ENCODE results near the gene GAGE12J. TPM values are rescaled to one million over a fixed set of nuclear protein-coding genes. Genes with fewer than 3 reads are reported as not detected.
"Not testable (repeated sequence)": the region's sequence is repeated elsewhere in the genome, so short reads cannot be mapped to it uniquely, and the experiment has no call there.

The GAGE12J gene, protein sequence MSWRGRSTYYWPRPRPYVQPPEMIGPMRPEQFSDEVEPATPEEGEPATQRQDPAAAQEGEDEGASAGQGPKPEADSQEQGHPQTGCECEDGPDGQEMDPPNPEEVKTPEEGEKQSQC
- total RNA-seq: not detected in 2 replicates
- long read RNA-seq: 0 reads

DNA sequence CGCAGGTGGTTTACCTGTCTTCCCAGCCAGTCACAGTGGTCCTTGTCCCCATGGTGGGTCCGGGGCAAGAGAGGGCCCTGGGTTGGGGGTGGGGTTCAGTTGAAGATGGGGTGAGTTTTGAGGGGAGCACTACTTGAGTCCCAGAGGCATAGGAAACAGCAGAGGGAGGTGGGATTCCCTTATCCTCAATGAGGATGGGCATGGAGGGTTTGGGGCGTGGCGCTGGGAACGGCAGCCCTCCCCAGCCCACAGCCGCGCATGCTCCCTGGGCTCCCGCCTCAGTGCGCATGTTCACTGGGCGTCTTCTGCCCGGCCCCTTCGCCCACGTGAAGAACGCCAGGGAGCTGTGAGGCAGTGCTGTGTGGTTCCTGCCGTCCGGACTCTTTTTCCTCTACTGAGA lies at the start of gene GAGE12J:
Gene GAGE12J, plus strand, starts transcription at position 301 of the 400 bp plus-strand sequence. CDS start 1,157 bp downstream, outside the sequence.
- H3K4me1 Mint-ChIP-seq; H3K27ac Mint-ChIP-seq (ENCODE audit: unreplicated experiment); H3K36me3 Mint-ChIP-seq (ENCODE audit: low read depth); H3K4me3 Mint-ChIP-seq; H3K27me3 Mint-ChIP-seq (ENCODE audit: low read depth); DNase-seq (ENCODE audit: low read depth, low spot score); H3K9me3 Mint-ChIP-seq: not testable (repeated sequence)

DNA sequence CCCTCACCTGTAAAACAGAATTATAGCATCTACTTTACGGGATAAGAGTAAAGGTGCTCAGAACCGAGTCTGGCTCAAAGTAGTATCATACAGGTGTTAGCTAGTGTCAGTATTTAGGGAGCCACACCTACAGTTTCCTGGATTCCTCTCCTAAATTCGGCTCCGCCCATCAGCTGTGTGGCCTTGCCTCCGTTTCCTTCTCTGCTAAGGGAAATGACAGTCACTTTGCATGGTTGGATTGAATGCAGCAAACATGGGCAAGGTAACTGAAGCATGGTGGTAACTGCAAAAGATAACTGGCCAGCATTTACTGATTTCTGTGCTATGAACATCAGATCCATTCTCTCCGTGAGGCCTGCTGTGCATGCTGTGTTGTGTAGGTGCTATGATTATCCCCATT lies 49.4 kb upstream of the GAGE12J start:
- peak overlapping the region; percentile 82 for H3K4me3 Mint-ChIP-seq
- peaks cover 5% of the 10 kb centered on the region for H3K36me3 Mint-ChIP-seq (ENCODE audit: low read depth)
- DNase-seq (ENCODE audit: low read depth, low spot score): no peak
- no peak overlapping the region for H3K27ac Mint-ChIP-seq (ENCODE audit: unreplicated experiment)
- TF ChIP-seq, protein P1, sequence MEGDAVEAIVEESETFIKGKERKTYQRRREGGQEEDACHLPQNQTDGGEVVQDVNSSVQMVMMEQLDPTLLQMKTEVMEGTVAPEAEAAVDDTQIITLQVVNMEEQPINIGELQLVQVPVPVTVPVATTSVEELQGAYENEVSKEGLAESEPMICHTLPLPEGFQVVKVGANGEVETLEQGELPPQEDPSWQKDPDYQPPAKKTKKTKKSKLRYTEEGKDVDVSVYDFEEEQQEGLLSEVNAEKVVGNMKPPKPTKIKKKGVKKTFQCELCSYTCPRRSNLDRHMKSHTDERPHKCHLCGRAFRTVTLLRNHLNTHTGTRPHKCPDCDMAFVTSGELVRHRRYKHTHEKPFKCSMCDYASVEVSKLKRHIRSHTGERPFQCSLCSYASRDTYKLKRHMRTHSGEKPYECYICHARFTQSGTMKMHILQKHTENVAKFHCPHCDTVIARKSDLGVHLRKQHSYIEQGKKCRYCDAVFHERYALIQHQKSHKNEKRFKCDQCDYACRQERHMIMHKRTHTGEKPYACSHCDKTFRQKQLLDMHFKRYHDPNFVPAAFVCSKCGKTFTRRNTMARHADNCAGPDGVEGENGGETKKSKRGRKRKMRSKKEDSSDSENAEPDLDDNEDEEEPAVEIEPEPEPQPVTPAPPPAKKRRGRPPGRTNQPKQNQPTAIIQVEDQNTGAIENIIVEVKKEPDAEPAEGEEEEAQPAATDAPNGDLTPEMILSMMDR (conservative IDR thresholded peaks at IDR 0.05): no peak
- H3K27me3 Mint-ChIP-seq (ENCODE audit: low read depth): no peaks in the 10 kb centered on the region
- H3K9me3 Mint-ChIP-seq: peaks cover 10% of the 10 kb centered on the region
- peaks cover 41% of the 10 kb centered on the region for H3K4me1 Mint-ChIP-seq

DNA sequence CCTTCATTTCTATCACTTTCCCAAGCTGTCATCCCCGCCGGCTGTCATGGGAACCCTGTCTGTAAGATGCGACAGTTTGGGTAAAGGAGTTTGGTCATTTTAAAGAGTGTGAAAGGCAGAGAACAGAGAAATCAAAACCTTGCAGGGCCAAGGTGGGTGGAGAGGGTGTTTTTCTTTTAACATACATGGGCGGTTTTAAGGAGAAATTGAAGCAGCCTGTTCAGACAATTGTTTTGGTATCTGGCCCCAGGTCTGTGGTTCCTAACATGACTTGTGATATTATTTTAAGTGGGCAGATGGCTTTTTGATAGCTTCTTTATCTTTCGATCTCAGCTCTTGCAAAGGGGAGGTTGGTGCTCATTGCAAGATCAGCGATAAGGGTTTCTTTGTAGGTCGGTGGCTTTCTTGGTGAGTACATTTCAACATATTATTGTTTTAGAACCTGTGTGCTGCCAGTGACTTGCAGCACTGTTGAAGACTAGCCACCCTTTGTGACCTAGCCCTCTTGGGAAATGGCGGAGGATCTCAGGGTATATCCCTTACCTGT lies 48.6 kb upstream of the GAGE12J start:
- DNase-seq (ENCODE audit: low read depth, low spot score): no peak
- TF ChIP-seq, protein P1 (conservative IDR thresholded peaks at IDR 0.05): no peak
- Mint-ChIP-seq H3K27me3 (ENCODE audit: low read depth) (no peaks in the 10 kb centered on the region), H3K4me1 (peaks cover 44% of the 10 kb centered on the region), H3K27ac (ENCODE audit: unreplicated experiment) (no peak overlapping the region), H3K36me3 (ENCODE audit: low read depth) (peaks cover 5% of the 10 kb centered on the region), H3K4me3 (peak overlapping the region; percentile 3), H3K9me3 (peaks cover 7% of the 10 kb centered on the region)

DNA sequence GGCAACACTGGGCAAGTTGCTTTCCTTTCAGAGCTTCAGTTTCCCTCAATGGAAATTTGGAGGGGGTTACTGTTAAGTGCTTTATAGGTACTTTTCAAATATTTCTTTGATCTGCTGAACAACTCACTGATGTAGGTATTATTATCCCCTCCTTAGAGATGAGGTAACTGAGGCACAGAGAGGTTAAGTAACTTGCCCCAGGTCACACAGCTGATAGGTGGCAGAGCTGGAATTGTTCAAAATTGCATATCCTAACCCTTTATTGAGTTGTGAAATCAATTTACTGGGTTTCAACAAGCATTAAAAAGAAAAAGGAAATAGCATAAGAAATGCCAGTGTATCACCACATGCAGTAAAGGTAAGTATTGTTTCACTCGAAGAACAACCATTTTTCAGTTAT lies 45.6 kb upstream of the GAGE12J start:
- peaks cover 29% of the 10 kb centered on the region for H3K4me1 Mint-ChIP-seq
- peaks cover 1% of the 10 kb centered on the region for H3K9me3 Mint-ChIP-seq

DNA sequence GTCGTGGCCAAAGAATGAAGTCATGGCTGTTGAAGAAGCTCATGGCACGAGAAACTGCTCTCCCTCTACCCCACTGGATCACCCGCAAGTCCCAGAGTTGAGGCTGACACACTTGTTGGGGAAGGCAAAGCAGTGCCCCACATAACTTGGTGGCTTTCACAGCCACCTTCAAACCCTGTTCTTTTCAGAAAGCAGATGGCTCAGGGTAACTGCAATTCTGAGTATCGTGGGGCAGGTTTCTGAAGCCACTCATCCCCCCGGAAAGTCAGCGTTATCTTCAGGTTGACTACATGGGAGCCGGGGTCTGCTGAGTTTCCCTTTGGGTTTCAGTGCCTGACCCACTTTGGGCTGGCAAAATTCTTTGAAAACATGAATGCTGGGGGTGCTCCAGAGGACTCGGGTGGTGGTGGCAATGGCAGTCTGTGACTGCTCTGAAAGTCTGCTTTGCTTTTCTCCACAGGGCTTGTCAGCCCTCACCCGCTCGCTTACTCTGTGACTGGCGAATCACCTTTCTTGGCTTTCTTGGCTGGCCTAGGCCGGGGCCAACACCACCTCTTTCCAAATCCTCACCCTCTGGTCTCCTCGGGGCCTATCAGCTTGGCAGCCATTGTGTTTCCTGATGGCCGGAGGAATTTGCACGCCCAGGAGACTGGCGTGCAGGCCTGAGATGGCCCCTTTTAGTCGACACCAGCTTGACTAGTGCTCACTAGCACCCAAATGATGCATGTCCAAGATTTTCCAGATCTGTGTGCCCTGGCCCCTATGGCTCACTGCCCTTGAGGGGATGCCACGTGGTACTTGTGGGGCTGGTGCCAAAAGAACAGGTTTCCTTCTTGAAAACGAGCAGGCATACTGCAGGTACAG lies 44.9 kb upstream of the GAGE12J start:
- no peaks in the 10 kb centered on the region for H3K27me3 Mint-ChIP-seq (ENCODE audit: low read depth)
- H3K9me3 Mint-ChIP-seq: no peaks in the 10 kb centered on the region
- peaks cover 24% of the 10 kb centered on the region for H3K4me1 Mint-ChIP-seq
- no peak for DNase-seq (ENCODE audit: low read depth, low spot score)
- H3K27ac Mint-ChIP-seq (ENCODE audit: unreplicated experiment): no peak overlapping the region
- peak overlapping the region; percentile 31 for H3K4me3 Mint-ChIP-seq
- TF ChIP-seq, protein P1 (conservative IDR thresholded peaks at IDR 0.05): no peak
- no peaks in the 10 kb centered on the region for H3K36me3 Mint-ChIP-seq (ENCODE audit: low read depth)

More for the DNA sequence above, 45.6 kb upstream of the GAGE12J start:
- no peak for DNase-seq (ENCODE audit: low read depth, low spot score)
- Mint-ChIP-seq H3K4me3 (no peak overlapping the region), H3K27me3 (ENCODE audit: low read depth) (no peaks in the 10 kb centered on the region), H3K27ac (ENCODE audit: unreplicated experiment) (no peak overlapping the region), H3K36me3 (ENCODE audit: low read depth) (peaks cover under 1% of the 10 kb centered on the region)
- TF ChIP-seq, protein P1 (conservative IDR thresholded peaks at IDR 0.05): no peak

DNA sequence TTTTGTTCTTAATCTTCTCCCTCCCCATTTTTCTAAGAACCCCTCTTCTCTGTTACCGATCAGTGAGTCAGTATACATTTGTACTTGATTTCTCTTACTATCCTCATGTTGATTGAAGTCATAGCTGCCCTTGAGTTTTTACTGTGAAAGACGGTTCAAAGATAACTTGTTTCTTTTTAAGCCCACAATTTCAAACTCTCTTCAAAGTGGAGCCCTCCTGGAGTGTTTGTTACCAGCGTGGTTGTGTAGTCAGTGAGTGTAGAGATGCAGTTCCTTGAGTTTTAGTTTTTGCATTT lies 44.4 kb upstream of the GAGE12J start:
- DNase-seq (ENCODE audit: low read depth, low spot score): no peak
- H3K4me3 Mint-ChIP-seq: peak overlapping the region; percentile 31
- no peaks in the 10 kb centered on the region for H3K9me3 Mint-ChIP-seq
- TF ChIP-seq, protein P1 (conservative IDR thresholded peaks at IDR 0.05): no peak
- peaks cover 5% of the 10 kb centered on the region for H3K36me3 Mint-ChIP-seq (ENCODE audit: low read depth)
- H3K4me1 Mint-ChIP-seq: peaks cover 28% of the 10 kb centered on the region
- no peak overlapping the region for H3K27ac Mint-ChIP-seq (ENCODE audit: unreplicated experiment)
- H3K27me3 Mint-ChIP-seq (ENCODE audit: low read depth): no peaks in the 10 kb centered on the region
